B cell (primary cell): Measurements from ENCODE around the gene MED27. TPM values are rescaled to one million over a fixed set of nuclear protein-coding genes. Genes with fewer than 3 reads are reported as not detected.

Experiments used
- ATAC-seq: fragments of 200-7000 bp; cut with Tn5 transposase; one replicate; pipeline ENCODE4 v1.10.0; 2021; ENCODE audit warnings: low read depth, mild to moderate bottlenecking, moderate number of reproducible peaks, moderate library complexity
- CTCF ChIA-PET: fragments of 350-600 bp; sonication (Branson Sonifier 250); formaldehyde crosslinking; loops from one replicate; lab custom pipeline; 2021; ENCODE audit warnings: antibody characterized with exemption, inconsistent platforms; lab: Charles Lee
- POLR2A ChIA-PET: fragments of 350-600 bp; sonication (Branson Sonifier 250); formaldehyde crosslinking; loops from one replicate; lab custom pipeline; 2021; ENCODE audit warnings: antibody characterized with exemption; lab: Charles Lee
- DNase-seq: peaks from one replicate; pipeline ENCODE4 v3.0.0; 2013
- H2AFZ ChIP-seq: 2 replicates; pipeline ENCODE4 v1.6.1; 2012; ENCODE audit warnings: mild to moderate bottlenecking, low read depth, low read length; ENCODE audit not compliant: insufficient read depth, poor library complexity, severe bottlenecking
- H3K27ac ChIP-seq, 2 donors: 1 replicate in 1 of 2; 2 replicates in 1 of 2; pipeline ENCODE4 v1.5.1; 2012 to 2013; ENCODE audit warnings: low read length in 2 of 2, mild to moderate bottlenecking in 2 of 2, moderate library complexity in 1 of 2
- H3K27me3 ChIP-seq, 4 experiments: fragments of 200-600 bp in 1 of 4; sonication (generic) in 1 of 4; replicated peaks in 1 of 4; 1 replicate in 2 of 4; 2 replicates in 2 of 4; pipeline versions ENCODE4 v1.6.1 to v1.7.0; 2013 to 2016; ENCODE audit warnings: low read length in 3 of 4, mild to moderate bottlenecking in 2 of 4, mixed read lengths in 1 of 4, moderate library complexity in 1 of 4; ENCODE audit not compliant: insufficient read depth in 4 of 4, control insufficient read depth in 3 of 4; ENCODE audit errors: control extremely low read depth in 1 of 4
- H3K36me3 ChIP-seq, 2 experiments: replicated peaks in 1 of 2; 1 replicate in 1 of 2; 2 replicates in 1 of 2; pipeline versions ENCODE4 v1.6.1 to v1.7.1; 2013; ENCODE audit warnings: low read length in 1 of 2; ENCODE audit not compliant: insufficient read depth in 2 of 2, control insufficient read depth in 1 of 2; ENCODE audit errors: control extremely low read depth in 1 of 2, extremely low read depth in 1 of 2
- H3K4me1 ChIP-seq, 2 donors: fragments of 200-600 bp in 1 of 2; sonication (generic) in 1 of 2; 1 replicate in 1 of 2; 2 replicates in 1 of 2; pipeline versions ENCODE4 v1.5.1 to v1.6.1; 2013 to 2017; ENCODE audit warnings: low read length in 2 of 2; ENCODE audit not compliant: control insufficient read depth in 2 of 2, insufficient read depth in 2 of 2
- H3K4me2 ChIP-seq: replicated peaks from 2 replicates; pipeline ENCODE3; 2012; ENCODE audit warnings: mild to moderate bottlenecking, low read depth, low read length; ENCODE audit not compliant: poor library complexity, severe bottlenecking
- H3K4me3 ChIP-seq, 5 experiments: fragments of 200-600 bp in 1 of 5; sonication (generic) in 1 of 5; 1 replicate in 3 of 5; 2 replicates in 2 of 5; pipeline versions ENCODE4 v1.5.1 to v1.7.0; 2011 to 2016; ENCODE audit warnings: low read length in 4 of 5, mild to moderate bottlenecking in 4 of 5, low read depth in 2 of 5, control low read depth in 1 of 5, moderate library complexity in 1 of 5; ENCODE audit not compliant: insufficient read depth in 1 of 5; ENCODE audit errors: control extremely low read depth in 1 of 5, extremely low read depth in 1 of 5
- H3K79me2 ChIP-seq: fragments of 200-600 bp; sonication (generic); one replicate; pipeline ENCODE4 v1.6.0; 2016; ENCODE audit warnings: low read length; ENCODE audit not compliant: control insufficient read depth, insufficient read depth
- H3K9ac ChIP-seq: fragments of 200-600 bp; sonication (generic); 2 replicates; pipeline ENCODE4 v1.6.1; 2017; ENCODE audit warnings: mild to moderate bottlenecking, low read length, moderate library complexity
- H3K9me3 ChIP-seq, 3 donors: one replicate each; pipeline versions ENCODE4 v1.6.1 to v1.7.1; 2013; ENCODE audit warnings: low read length in 2 of 3; ENCODE audit not compliant: control insufficient read depth in 2 of 3, insufficient read depth in 1 of 3; ENCODE audit errors: control extremely low read depth in 1 of 3
- H4K20me1 ChIP-seq: 2 replicates; pipeline ENCODE4 v1.6.0; 2012; ENCODE audit warnings: mild to moderate bottlenecking, low read length; ENCODE audit not compliant: insufficient read depth, control insufficient read depth, poor library complexity, severe bottlenecking
- H3K27ac Mint-ChIP-seq: one replicate; pipeline ENCODE4 v1.8.0; 2021; ENCODE audit warnings: mixed read lengths
- H3K27me3 Mint-ChIP-seq: one replicate; pipeline ENCODE4 v1.8.0; 2021; ENCODE audit warnings: mixed read lengths
- H3K4me1 Mint-ChIP-seq: one replicate; pipeline ENCODE4 v1.8.0; 2021; ENCODE audit warnings: mixed read lengths
- H3K4me3 Mint-ChIP-seq: one replicate; pipeline ENCODE4 v1.8.0; 2021; ENCODE audit warnings: mixed read lengths
- H3K9me3 Mint-ChIP-seq: one replicate; pipeline ENCODE4 v1.8.0; 2022; ENCODE audit warnings: mixed read lengths; ENCODE audit not compliant: insufficient read depth
- CTCF ChIP-seq: fragments of 200-600 bp; IDR thresholded peaks from one replicate; pipeline ENCODE4 v1.8.0; 2022; ENCODE audit warnings: antibody characterized with exemption, mild to moderate bottlenecking
- EZH2 ChIP-seq: IDR thresholded peaks from 2 replicates; pipeline ENCODE4 v1.6.1; 2012; ENCODE audit warnings: borderline replicate concordance, low read depth, mild to moderate bottlenecking, moderate library complexity, low read length; ENCODE audit not compliant: insufficient read depth, poor library complexity, severe bottlenecking
- WGBS: methylation state at CpG from one replicate; pipeline ENCODE4 v1.1.5; 2013; ENCODE audit warnings: missing lambda C conversion rate; ENCODE audit not compliant: insufficient coverage; 5-methylcytosine and 5-hydroxymethylcytosine counted together
- intact Hi-C: fragments of 100-400 bp; cut with micrococcal nuclease; formaldehyde crosslinking; loops from one replicate; pipeline ENCODE4 v1.10.0; 2022
- polyA plus RNA-seq: library from polyadenylated mRNA; depleted of rRNA; stranded (reverse); fragments of >200 nt; gene quantifications from 2 replicates; pipeline ENCODE4 v1.2.3, GENCODE V29; 2012
- total RNA-seq, 2 donors: library from RNA; stranded (reverse); fragments of 120-200 nt in 1 of 2; gene quantifications; 1 replicate in 1 of 2; 2 replicates in 1 of 2; pipeline versions ENCODE4 v1.2.3 to v1.2.4, GENCODE V29; 2013 to 2022

The MED27 gene
- total and polyA plus RNA-seq, 2 donors (not counting 1 experiment from before 2014, with no cell fraction given), result 17.4 to 17.7 TPM

DNA sequence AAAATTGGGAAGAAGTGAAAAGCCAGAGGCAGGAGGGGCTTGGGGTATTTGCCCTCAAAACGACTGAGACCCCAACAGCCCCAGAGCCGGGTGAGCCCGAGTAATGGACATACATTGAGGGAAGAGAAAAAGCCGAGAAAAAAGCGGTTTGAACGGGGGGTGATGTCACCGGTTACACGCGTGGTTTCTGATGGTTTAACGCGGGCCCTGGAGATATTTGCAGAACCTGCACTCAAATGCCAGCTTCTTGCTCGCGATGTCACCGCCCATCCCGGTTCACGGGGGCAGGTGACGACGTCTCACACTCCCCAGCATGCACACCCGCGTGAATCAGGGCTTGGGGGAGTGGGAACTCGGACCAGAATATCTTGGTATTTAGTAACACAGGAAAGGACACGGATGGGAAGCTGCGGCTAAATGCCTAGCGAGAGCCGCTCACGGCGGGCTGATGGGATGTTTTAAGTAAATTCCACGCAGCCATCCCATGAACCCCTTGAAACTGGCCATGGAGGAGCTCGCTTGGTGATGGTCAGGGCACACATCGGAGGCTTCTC lies 237.8 kb downstream of the MED27 start:
- Histone ChIP-seq H3K36me3 (no peaks in the 10 kb centered on the region), H3K27me3 (peaks cover 0 to 4% (median 0%) of the 10 kb centered on the region in 4 experiments), H3K4me2 (no peak overlapping the region), H3K79me2 (no peaks in the 10 kb centered on the region), H3K4me3 (no peak overlapping the region), H3K27ac (no peak overlapping the region), H3K9ac (no peak overlapping the region), H3K9me3 (no peaks in the 10 kb centered on the region), H2AFZ (no peak overlapping the region), H3K4me1 (no peaks in the 10 kb centered on the region), H4K20me1 (no peaks in the 10 kb centered on the region)
- Mint-ChIP-seq H3K4me1 (no peaks in the 10 kb centered on the region), H3K27ac (no peak overlapping the region), H3K4me3 (no peak overlapping the region), H3K27me3 (peaks cover 15% of the 10 kb centered on the region), H3K9me3 (no peaks in the 10 kb centered on the region)
- TF ChIP-seq CTCF (no peak), EZH2 (no peak)
- POLR2A ChIA-PET, result no interaction called here
- DNase-seq (no peak), ATAC-seq (no peak)
- CTCF ChIA-PET, result no interaction called here
- intact Hi-C loops, result no loop called here
- 96% methylated on average over 30 of the region's 30 CpGs for WGBS

DNA sequence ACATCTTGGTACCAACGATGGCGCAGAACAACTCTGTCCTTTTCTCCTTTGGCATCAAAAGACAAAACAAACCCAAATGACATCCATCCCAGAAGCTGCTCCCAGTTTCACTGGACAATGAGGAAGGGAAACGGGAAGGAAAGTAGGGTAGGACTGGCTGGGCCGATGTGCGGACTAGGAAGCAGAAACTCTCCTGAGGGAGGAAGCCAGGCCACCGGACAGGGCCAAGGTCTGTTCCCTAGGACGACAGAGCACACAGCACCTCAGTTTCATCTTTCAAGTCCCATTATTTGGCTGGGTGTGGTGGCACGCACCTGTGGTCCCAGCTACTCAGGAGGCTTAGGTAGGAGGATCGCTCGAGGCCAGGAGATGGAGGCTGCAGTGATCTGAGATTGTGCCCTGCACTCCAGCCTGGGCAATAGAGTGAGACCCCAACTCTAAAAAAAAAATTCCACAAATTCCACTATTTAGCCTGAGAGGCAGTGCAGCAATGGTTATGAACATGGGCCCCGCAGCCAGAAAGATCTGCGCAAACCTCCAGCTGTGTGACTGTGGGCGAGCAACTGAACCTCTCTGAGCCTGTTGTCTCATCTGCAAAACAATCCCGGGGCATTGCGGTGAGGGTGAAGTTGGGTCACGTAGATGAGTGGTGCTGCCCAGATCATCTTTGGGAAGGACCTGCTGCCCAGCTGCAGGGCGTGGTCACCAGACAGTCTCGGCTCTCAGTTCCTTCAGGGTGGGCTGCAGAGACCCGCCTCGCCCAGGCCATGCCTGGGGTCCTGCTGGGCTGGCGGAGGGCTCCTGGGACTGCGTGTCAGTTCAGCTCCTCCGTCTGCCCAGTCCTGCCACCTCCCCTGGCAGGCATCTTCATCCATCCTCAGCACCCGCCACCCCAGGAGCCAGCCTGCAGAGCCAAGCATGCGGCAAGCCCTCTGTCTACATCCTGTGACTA lies 238.6 kb downstream of the MED27 start:
- intact Hi-C loops, result no loop called here
- TF ChIP-seq EZH2 (no peak), CTCF (no peak)
- ATAC-seq, result no peak
- Histone ChIP-seq H3K27me3 (peaks cover 0 to 8% (median 0%) of the 10 kb centered on the region in 4 experiments), H3K4me3 (no peak overlapping the region), H3K9me3 (peaks cover 0 to 6% (median 0%) of the 10 kb centered on the region in 3 donors), H3K4me1 (no peaks in the 10 kb centered on the region), H2AFZ (no peak overlapping the region), H4K20me1 (no peaks in the 10 kb centered on the region), H3K9ac (no peak overlapping the region), H3K4me2 (no peak overlapping the region), H3K36me3 (no peaks in the 10 kb centered on the region), H3K27ac (no peak overlapping the region), H3K79me2 (no peaks in the 10 kb centered on the region)
- WGBS, result 94% methylated on average over 20 of the region's 25 CpGs
- ChIA-PET POLR2A (no interaction called here), CTCF (no interaction called here)
- Mint-ChIP-seq H3K4me3 (no peak overlapping the region), H3K27ac (no peak overlapping the region), H3K27me3 (peaks cover 15% of the 10 kb centered on the region), H3K9me3 (no peaks in the 10 kb centered on the region), H3K4me1 (no peaks in the 10 kb centered on the region)
- DNase-seq, result no peak
